ENCODE measurements around the gene THY1. TPM values are rescaled to one million over a fixed set of nuclear protein-coding genes. Genes with fewer than 3 reads are reported as not detected.
A peak's percentile ranks its signal among the peaks of the same experiment; 100 is the strongest.

The THY1 gene
- total RNA-seq, 1 donor from 2014 or later = 49.2 TPM

DNA sequence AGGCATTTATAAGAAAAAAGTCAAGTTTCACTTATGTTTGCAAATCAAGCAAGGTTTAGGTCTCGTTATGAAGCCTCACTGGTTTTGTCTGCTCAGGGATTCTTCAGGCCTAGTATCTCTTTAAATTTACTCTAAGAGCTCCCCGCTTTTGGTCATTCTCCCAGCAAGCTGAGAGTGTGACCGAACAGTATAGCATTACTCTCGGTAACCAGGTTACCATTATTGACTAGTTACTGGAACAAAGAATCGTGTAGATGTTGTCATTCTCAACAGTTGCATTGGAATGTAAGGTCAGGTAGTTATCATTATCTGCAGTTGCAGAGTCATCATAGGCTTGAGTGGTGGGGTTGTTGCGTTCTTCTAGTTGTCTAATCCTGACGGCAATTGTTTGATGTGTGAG lies 31.7 kb downstream of the THY1 start:
- Histone ChIP-seq H3K4me3 (no peak overlapping the region), H3K9ac (no peak overlapping the region), H4K20me1 (ENCODE audit: low read depth) (no peaks in the 10 kb centered on the region), H3K9me3 (ENCODE audit: low read depth) (no peaks in the 10 kb centered on the region), H3K27me3 (no peaks in the 10 kb centered on the region), H3K79me2 (ENCODE audit: low read depth) (no peaks in the 10 kb centered on the region), H2AFZ (replicated peaks) (no peak overlapping the region), H3K4me2 (no peak overlapping the region), H3F3A (ENCODE audit: low read depth) (no peaks in the 10 kb centered on the region), H3K36me3 (no peaks in the 10 kb centered on the region), H3K27ac (no peak overlapping the region), H3K4me1 (no peaks in the 10 kb centered on the region)
- no peak overlapping the region for H3K27ac Mint-ChIP-seq
- no peak for DNase-seq (ENCODE audit: low spot score)
- H3K4me3 Mint-ChIP-seq = no peak overlapping the region
- TF ChIP-seq, protein P1, sequence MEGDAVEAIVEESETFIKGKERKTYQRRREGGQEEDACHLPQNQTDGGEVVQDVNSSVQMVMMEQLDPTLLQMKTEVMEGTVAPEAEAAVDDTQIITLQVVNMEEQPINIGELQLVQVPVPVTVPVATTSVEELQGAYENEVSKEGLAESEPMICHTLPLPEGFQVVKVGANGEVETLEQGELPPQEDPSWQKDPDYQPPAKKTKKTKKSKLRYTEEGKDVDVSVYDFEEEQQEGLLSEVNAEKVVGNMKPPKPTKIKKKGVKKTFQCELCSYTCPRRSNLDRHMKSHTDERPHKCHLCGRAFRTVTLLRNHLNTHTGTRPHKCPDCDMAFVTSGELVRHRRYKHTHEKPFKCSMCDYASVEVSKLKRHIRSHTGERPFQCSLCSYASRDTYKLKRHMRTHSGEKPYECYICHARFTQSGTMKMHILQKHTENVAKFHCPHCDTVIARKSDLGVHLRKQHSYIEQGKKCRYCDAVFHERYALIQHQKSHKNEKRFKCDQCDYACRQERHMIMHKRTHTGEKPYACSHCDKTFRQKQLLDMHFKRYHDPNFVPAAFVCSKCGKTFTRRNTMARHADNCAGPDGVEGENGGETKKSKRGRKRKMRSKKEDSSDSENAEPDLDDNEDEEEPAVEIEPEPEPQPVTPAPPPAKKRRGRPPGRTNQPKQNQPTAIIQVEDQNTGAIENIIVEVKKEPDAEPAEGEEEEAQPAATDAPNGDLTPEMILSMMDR (IDR thresholded peaks at IDR 0.05) = no peak
- TF ChIP-seq EZH2phosphoT487 (IDR thresholded peaks at IDR 0.05) = no peak
- no peak for TF ChIP-seq EZH2 (IDR thresholded peaks at IDR 0.05)
- no peaks in the 10 kb centered on the region for H3K4me1 Mint-ChIP-seq
- H3K9me3 Mint-ChIP-seq = no peaks in the 10 kb centered on the region
- no peaks in the 10 kb centered on the region for H3K36me3 Mint-ChIP-seq
- H3K27me3 Mint-ChIP-seq (ENCODE audit: insufficient read depth, low read depth) = peaks cover 4% of the 10 kb centered on the region

DNA sequence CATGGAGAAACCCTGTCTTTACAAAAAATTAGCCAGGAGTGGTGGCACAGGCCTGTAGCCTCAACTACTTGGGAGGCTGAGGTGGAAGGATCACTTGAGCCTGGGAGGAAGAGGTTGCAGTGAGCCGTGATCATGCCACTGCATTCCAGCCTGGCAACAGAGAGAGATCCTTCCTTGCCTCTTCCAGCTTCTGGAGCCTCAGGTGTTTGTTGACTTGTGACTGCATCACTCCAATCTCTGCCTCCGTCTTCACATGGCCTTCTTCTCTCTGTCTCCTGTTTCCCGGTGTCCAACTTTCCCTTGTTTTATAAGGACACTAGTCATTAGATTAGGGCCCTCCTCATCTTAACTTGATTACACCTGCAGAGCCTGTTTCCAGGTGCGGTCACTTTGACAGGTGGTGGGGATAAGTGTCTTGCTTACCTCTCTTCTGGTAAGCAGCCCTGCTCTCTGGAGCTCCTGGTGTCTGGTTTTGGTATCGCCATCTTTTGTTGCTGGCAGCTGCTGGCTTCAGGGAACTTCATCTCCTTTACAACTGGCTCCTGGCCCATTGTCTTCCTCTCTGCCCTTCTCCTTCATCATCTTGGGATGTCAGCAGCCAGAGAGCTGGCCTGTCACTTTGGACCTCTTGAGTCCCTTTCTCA lies 33.2 kb downstream of the THY1 start:
- no peak overlapping the region for H3K4me3 Mint-ChIP-seq
- peak; percentile 63 for DNase-seq (ENCODE audit: low spot score)

DNA sequence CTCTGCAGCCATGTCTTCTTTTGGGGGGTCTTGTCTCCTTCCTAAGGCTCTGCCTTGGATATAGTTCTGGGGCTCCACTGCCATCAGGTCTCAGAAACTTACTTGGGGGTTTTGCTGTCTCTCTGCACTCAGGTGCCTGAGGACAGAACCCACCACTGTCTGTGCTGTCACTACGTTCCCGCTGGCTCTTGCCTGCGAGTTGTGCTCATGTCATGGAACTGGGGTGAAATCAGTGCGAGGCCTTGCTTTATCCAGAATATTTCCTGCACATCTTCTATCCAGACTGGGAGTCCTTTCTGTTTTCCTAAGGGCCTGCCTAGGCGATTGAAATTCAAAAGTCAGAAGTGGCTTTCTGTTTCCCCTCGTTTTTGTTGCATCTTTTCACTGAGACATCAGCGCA lies 34.9 kb downstream of the THY1 start:
- Histone ChIP-seq H3K9ac (no peak overlapping the region), H3K9me3 (ENCODE audit: low read depth) (no peaks in the 10 kb centered on the region), H3K4me1 (no peaks in the 10 kb centered on the region), H3F3A (ENCODE audit: low read depth) (no peaks in the 10 kb centered on the region), H3K36me3 (no peaks in the 10 kb centered on the region), H3K4me3 (no peak overlapping the region), H4K20me1 (ENCODE audit: low read depth) (no peaks in the 10 kb centered on the region), H2AFZ (replicated peaks) (no peak overlapping the region), H3K27ac (no peak overlapping the region), H3K27me3 (peaks cover 11% of the 10 kb centered on the region), H3K79me2 (ENCODE audit: low read depth) (no peaks in the 10 kb centered on the region), H3K4me2 (no peak overlapping the region)
- H3K9me3 Mint-ChIP-seq = no peaks in the 10 kb centered on the region
- no peak overlapping the region for H3K27ac Mint-ChIP-seq
- TF ChIP-seq EZH2phosphoT487 (IDR thresholded peaks at IDR 0.05) (no peak), EZH2 (IDR thresholded peaks at IDR 0.05) (no peak)
- TF ChIP-seq, protein P1 (IDR thresholded peaks at IDR 0.05) = no peak
- no peak for DNase-seq (ENCODE audit: low spot score)
- no peak overlapping the region for H3K4me3 Mint-ChIP-seq
- peaks cover 4% of the 10 kb centered on the region for H3K27me3 Mint-ChIP-seq (ENCODE audit: insufficient read depth, low read depth)
- H3K36me3 Mint-ChIP-seq = no peaks in the 10 kb centered on the region
- no peaks in the 10 kb centered on the region for H3K4me1 Mint-ChIP-seq

More for the DNA sequence above, 33.2 kb downstream of the THY1 start:
- Mint-ChIP-seq H3K36me3 (no peaks in the 10 kb centered on the region), H3K4me1 (no peaks in the 10 kb centered on the region), H3K27ac (peak overlapping the region; percentile 48), H3K9me3 (no peaks in the 10 kb centered on the region), H3K27me3 (ENCODE audit: insufficient read depth, low read depth) (peaks cover 4% of the 10 kb centered on the region)
- H3K4me3 ChIP-seq = no peak overlapping the region
- H3K79me2 ChIP-seq (ENCODE audit: low read depth) = no peaks in the 10 kb centered on the region
- H3K36me3 ChIP-seq = no peaks in the 10 kb centered on the region
- no peaks in the 10 kb centered on the region for H3K9me3 ChIP-seq (ENCODE audit: low read depth)
- no peaks in the 10 kb centered on the region for H3K4me1 ChIP-seq
- no peaks in the 10 kb centered on the region for H3F3A ChIP-seq (ENCODE audit: low read depth)
- H4K20me1 ChIP-seq (ENCODE audit: low read depth) = no peaks in the 10 kb centered on the region
- H3K9ac ChIP-seq = no peak overlapping the region
- TF ChIP-seq, protein P1 (IDR thresholded peaks at IDR 0.05) = peak; percentile 56
- no peak for TF ChIP-seq EZH2 (IDR thresholded peaks at IDR 0.05)
- TF ChIP-seq EZH2phosphoT487 (IDR thresholded peaks at IDR 0.05) = no peak
- H3K27me3 ChIP-seq = no peaks in the 10 kb centered on the region
- no peak overlapping the region for H3K27ac ChIP-seq
- H3K4me2 ChIP-seq = no peak overlapping the region
- H2AFZ ChIP-seq (replicated peaks) = no peak overlapping the region

All from neural progenitor cell (in vitro differentiated cells).